HG02852 (cell line): ENCODE data around the gene BLVRB.
"Not testable (repeated sequence)": the region's sequence is repeated elsewhere in the genome, so short reads cannot be mapped to it uniquely, and the experiment has no call there.

Experiments used
- ATAC-seq: cut with Tn5 transposase; IDR thresholded peaks from one replicate; pipeline ENCODE4 v1.9.1; 2021; ENCODE audit warnings: mild to moderate bottlenecking, moderate library complexity; ENCODE audit not compliant: unreplicated experiment

BLVRB gene

DNA sequence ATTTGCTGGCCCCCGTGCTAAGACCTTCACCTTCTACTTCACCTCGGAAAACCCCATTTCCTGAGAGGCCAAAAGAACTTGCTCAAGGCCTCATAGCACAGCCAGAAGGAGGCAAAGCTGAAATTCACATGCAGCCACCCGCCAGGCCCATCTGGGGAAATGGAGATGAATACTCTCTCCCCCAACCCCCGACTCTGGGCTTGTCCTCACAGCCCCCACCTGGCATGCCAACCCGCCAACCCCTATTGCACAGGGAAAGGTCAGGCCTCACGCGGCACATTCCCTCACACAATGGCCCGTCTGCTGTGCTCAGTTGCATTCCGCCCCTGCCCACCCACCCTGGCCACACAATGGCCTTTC, 55.5 kb downstream of the BLVRB start:
- ATAC-seq = no peak

GRCh38 chr19:40408598-40408925, 57.0 kb downstream of the BLVRB start:
- ATAC-seq = not testable (repeated sequence)

DNA sequence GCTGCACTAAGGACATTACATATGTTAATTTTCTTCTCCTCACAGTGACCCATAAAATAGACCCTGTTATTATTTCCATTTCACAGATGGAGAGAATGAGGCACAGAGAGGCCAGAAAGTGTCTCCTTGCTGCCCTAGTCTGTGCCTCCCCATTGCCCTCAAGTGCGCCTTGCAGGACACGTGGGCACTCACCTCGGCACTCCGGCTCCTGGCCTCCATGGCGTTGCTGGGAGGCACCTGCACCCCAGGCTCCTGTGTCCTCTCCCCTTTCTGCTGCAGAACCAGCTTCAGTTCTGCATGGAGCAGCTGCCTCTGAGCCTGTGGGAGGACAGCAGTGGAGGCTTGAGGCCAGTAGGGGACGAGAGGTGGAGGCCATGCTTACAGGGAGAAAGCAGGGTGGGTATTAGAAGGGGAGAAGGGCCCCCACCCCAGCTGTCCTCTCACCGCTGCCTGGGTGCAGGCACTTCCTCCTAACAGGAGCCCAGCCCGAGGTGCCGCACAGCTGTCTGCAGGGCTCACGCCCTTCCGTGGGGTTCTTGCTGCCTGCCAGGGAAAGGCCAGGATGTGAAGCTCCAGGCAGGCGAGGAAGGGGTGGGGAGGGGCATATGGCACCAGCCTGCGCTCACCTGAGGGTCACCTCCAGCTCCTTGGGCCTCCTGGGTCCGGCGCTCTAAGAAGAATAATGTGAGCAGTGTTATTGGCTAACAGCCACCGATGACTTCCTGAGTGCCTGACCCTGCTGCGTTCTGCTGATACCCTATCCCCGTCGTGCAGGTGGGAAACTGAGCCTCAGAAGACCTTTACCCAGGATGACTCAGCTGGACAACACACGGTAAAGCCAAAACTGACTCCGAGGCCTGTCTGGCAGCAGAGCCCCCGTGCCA, 57.6 kb downstream of the BLVRB start:
- ATAC-seq = no peak

DNA sequence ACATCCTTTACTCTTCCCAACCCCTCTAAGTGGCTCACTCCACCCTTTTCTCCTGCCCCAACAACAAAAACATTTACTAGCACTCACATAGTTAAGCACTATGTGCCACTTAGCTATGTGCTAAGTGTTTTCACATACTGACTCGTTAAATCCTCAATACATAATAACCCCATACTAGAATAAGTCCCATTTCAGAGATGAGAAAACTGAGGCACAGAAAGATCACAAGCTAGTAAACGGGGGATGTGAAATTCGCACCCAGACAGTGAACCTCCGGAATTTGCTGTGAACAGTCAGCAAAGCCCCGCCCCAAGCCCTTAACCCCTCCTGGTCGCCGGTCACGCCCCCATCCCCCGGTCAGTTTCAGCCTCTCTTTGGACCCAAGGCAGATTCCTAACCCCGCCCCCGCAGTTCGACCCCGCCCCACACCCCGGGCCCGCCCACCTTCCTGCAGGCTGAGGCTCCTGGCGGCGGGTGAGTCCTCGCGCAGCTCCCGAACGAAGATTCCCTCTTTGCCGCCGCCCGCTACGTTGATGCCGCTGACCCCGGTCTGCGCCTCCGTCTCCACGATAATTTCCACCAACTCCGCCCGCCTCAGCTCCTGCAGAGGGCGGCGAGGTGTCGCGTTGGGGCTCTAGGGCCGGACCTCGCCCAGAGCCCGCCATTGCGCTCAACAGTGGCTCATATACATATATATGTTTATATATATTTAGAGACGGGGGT, 62.1 kb downstream of the BLVRB start:
- ATAC-seq = peak; percentile 61

- ATAC-seq = no peak
These were observed 65.0 kb downstream of the BLVRB start for GRCh38 chr19:40400559-40400958.

DNA sequence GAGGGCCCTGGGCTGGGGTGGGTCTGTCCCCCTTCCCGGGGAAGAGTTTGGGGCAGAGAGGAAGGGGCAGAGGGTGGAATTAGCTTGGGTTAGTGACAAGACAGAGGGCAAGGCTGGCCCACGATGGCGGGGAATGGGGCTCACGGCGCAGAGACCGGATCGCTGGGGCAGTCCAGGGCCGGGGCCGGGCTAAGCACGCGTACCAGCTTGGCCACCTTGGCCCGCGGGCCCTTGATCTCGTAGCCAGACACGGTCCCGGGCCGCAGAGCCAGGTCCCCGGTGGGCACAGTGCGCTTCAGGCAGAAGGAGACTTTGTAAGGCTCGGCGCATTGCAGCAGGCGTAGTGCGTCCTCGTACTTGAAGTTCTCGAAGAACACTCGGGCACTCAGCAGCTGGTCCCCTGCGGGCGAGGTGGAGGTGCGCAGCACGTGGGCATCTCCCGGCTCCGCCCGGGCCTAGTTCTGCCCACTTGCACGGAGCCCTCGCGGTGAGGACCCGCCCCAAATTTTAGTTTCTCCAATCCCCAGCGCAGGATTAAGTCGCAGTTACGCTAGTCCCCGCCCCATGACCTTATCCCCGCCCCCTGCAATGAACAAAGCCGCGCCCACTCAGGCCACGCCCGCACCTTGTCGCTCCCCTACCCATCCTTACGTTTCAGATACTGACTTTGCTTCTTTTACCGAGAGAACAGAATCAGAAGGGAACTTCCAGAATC, 67.0 kb downstream of the BLVRB start:
- ATAC-seq = no peak
